Epithelial cell of esophagus (primary cell): Measurements from ENCODE around the gene ZNF778.
A peak's percentile ranks its signal among the peaks of the same experiment; 100 is the strongest.

ENCODE experiments used
- DNase-seq: peaks from one replicate; pipeline ENCODE4 v3.0.0; 2010; ENCODE audit warnings: low read depth
- H3K4me3 ChIP-seq: 2 replicates; pipeline ENCODE4 v1.5.1; 2011; ENCODE audit warnings: mild to moderate bottlenecking, low read length, control low read depth
- CTCF ChIP-seq: IDR thresholded peaks from 2 replicates; pipeline ENCODE4 v1.5.1; 2011; ENCODE audit warnings: low read depth, mild to moderate bottlenecking, low read length, control low read depth, inconsistent platforms; ENCODE audit not compliant: insufficient read depth; ENCODE audit errors: missing control alignments

Gene ZNF778

DNA sequence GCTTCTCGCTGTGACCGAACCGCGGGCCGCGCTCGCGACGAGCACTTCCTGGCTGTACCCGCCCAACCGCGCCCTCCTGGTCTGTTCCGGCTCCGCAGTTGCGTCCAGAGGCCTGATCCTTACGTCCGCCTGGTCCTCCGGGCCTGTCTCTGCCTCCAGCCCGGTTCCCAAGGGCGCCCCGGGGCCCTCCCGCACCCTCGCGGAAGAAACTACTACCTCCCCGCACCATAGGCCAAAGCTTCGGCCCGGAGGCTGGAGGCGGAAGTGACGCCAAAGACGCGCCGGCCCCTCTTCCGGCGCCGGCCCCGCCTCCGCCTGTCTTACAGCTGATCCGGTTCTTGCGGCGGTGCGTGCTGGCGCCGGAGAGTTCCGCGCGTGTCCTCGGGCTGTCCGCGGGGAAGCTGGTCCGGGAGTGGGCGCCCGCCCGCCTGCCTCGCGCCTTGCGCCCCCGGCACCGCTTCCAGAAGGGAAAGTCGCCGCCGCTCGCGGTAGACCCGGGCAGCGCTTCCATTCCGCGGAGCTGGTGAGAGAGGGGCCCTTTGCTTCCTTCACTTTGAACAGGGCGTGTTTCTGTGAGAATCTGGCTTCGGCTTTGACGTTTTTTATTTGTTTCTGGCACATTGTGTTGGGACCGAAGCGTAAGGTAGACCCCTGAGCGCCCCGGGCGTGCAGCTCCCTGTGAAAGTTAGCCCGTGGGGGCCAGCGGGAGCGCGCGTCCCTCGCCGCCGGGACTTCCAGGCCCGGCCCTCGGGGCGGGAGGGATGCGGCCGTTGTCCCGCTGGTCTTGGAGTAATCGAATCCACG, at the start of gene ZNF778:
Gene ZNF778, plus strand, starts transcription at position 316 of the 804 bp plus-strand sequence. CDS start 3,425 bp downstream, outside the sequence.
- peak; percentile 91 for DNase-seq
- no peak for TF ChIP-seq CTCF
- H3K4me3 ChIP-seq: peak within 1 kb of the TSS; percentile 93

DNA sequence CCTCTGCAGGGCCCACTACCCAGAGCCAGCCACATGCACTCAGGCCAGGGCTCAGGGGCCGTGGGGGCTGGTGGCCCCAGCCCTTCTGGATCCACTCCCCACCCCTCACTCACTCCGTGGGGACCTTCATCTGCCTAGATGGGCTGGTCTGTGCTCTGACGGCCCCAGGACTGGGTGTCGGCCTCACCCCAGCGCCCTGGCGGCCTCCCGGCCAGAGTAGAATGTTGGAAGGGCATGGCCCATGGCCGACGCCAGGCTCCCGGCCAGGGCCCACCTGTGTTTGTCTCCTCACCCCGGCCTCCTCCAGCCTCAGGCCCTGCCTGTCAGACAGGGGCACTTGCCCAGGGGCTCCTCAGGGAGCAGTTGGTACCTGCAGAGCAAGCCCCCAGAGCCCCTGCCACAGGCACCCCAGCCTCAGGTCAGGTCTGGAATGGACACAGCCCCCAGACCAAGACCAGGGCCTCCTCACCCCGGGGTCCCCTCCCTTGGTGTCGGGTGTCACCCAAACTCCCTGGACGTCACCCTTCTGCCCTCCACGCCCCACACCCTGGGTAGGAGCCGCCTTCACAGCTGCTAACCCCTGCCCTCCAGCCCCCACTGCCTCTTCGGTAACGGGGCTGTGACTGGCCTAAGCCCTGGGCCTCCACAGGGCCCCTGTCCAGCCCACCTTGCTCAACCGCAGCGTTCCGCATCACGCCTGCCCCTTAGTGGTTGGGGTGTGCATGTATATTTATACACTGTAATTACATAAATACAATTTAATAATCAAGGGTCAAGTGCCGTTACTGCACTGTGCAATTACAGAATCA, 48.9 kb upstream of the ZNF778 start:
- DNase-seq: no peak
- no peak overlapping the region for H3K4me3 ChIP-seq
- TF ChIP-seq CTCF: peak; percentile 4

- TF ChIP-seq CTCF: no peak
- DNase-seq: no peak
- no peak overlapping the region for H3K4me3 ChIP-seq
These were observed 47.7 kb upstream of the ZNF778 start for GRCh38 chr16:89169778-89170177.

- TF ChIP-seq CTCF: no peak
- no peak overlapping the region for H3K4me3 ChIP-seq
- peak; percentile 33 for DNase-seq
These were observed 46.9 kb upstream of the ZNF778 start for GRCh38 chr16:89170346-89171215.

GRCh38 chr16:89171216-89172170, 46.0 kb upstream of the ZNF778 start, which contains the start of gene CDH15:
CDH15 (plus strand) TSS chr16:89171748; CDS start chr16:89171832, 84 bp downstream.
- H3K4me3 ChIP-seq: no peak within 1 kb of the TSS
- DNase-seq: peak; percentile 97
- TF ChIP-seq CTCF: no peak

GRCh38 chr16:89172171-89172527, 45.4 kb upstream of the ZNF778 start:
- no peak overlapping the region for H3K4me3 ChIP-seq
- DNase-seq: no peak
- no peak for TF ChIP-seq CTCF
